Kidney epithelial cell (primary cell): ENCODE results near the gene ELF4. TPM values are rescaled to one million over a fixed set of nuclear protein-coding genes. Genes with fewer than 3 reads are reported as not detected.

Experiments used
- DNase-seq: peaks from one replicate; pipeline ENCODE4 v3.0.0-alpha.2; 2010; ENCODE audit warnings: low read depth
- H3K27me3 ChIP-seq: 2 replicates; pipeline ENCODE4 v1.6.0; 2011; ENCODE audit warnings: low read length; ENCODE audit not compliant: control insufficient read depth, insufficient read depth
- H3K36me3 ChIP-seq: 2 replicates; pipeline ENCODE4 v1.5.1; 2011; ENCODE audit warnings: low read length; ENCODE audit not compliant: control insufficient read depth, insufficient read depth
- H3K4me3 ChIP-seq: 2 replicates; pipeline ENCODE4 v1.5.1; 2011; ENCODE audit warnings: low read depth, mild to moderate bottlenecking, control low read depth, low read length
- total RNA-seq: library from RNA; depleted of rRNA; stranded (reverse); fragments of >200 nt; gene quantifications from 2 replicates; pipeline ENCODE4 v1.2.3, GENCODE V29; 2015
- TF ChIP-seq, protein P1 (sequence below): IDR thresholded peaks from 2 replicates; pipeline ENCODE4 v1.5.1; 2011; ENCODE audit warnings: mild to moderate bottlenecking, moderate library complexity, low read length, control low read depth, inconsistent platforms; ENCODE audit not compliant: insufficient read depth, poor library complexity, severe bottlenecking

The ELF4 gene
- total RNA-seq, 1 donor from 2014 or later, result 26.9 TPM

DNA sequence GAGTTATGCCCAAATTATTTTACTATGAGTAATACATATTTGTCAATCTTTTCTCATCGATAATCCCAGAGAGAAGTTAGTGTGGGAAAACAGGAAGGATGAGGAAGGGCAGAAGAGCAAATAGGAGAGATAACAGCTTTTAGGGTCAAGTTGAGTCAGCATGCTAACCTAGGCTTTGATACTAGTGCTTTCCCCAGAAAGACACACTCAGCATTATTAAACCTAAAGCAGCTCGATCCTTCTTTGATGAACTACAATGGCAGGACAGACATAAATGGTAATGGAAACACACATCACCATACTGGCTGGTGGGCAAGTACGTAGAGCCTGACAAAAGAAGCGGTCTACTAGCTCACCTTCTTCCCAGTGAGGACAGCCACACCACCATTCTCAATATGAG lies 34.8 kb upstream of the ELF4 start:
- Histone ChIP-seq H3K27me3 (no peaks in the 10 kb centered on the region), H3K36me3 (no peaks in the 10 kb centered on the region), H3K4me3 (no peak overlapping the region)
- no peak for DNase-seq
- TF ChIP-seq, protein P1, sequence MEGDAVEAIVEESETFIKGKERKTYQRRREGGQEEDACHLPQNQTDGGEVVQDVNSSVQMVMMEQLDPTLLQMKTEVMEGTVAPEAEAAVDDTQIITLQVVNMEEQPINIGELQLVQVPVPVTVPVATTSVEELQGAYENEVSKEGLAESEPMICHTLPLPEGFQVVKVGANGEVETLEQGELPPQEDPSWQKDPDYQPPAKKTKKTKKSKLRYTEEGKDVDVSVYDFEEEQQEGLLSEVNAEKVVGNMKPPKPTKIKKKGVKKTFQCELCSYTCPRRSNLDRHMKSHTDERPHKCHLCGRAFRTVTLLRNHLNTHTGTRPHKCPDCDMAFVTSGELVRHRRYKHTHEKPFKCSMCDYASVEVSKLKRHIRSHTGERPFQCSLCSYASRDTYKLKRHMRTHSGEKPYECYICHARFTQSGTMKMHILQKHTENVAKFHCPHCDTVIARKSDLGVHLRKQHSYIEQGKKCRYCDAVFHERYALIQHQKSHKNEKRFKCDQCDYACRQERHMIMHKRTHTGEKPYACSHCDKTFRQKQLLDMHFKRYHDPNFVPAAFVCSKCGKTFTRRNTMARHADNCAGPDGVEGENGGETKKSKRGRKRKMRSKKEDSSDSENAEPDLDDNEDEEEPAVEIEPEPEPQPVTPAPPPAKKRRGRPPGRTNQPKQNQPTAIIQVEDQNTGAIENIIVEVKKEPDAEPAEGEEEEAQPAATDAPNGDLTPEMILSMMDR, result no peak

DNA sequence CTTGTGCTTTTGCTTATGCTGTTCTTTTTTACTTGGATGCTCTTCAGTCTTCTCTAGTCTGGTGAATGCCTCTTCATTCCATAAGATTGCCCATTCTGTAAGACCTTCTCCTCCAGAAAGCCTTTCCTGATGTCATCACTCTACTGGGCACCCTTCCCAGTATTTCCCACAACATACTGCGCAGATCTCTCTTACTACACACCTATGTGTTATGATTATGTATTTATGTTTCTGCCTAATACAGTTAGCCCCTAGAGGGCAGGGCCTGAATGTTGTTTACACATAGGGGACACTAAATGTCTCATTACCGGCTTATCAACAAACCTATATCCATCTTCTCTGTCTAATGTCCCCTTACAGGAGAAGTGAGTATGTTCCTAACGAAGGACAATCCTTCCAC lies 34.2 kb upstream of the ELF4 start:
- TF ChIP-seq, protein P1, result no peak
- DNase-seq, result no peak
- H3K4me3 ChIP-seq, result no peak overlapping the region
- no peaks in the 10 kb centered on the region for H3K36me3 ChIP-seq
- no peaks in the 10 kb centered on the region for H3K27me3 ChIP-seq

DNA sequence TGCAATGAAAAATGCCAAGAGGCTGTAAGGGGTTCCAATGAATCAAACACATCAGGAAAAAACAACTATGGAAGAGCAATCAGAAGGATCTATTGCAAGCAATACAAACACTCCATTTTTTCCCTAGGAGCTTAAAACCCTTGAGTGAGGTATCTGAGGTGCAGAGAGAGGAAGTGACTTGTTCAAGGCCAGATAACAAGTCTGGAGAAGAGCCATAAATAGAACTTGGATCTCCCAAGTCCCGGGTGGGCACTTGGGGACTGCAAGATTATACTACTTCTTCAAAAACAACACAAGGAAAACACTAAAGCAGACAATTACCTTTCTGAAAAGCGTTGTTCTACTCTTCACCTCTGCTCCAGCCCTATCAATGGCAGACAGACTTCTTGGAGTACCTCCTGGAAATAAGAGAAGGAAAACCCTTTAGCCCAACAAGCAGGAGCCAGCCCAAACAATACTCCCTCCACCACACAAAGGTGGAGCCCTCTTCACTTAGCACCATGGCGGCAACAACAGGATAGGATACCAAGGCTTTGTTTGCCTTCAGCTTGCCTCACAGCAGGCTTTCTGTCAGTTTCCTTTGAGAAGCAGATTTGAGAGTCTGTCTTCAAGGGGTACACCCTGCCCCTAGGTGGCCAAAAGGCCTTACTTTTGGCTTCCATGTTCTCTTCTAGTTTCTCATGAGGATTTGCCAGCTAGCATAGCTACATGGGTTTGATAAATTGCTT lies 29.3 kb upstream of the ELF4 start:
- H3K36me3 ChIP-seq, result peaks cover 3% of the 10 kb centered on the region
- TF ChIP-seq, protein P1, result no peak
- H3K4me3 ChIP-seq, result no peak overlapping the region
- H3K27me3 ChIP-seq, result no peaks in the 10 kb centered on the region
- DNase-seq, result no peak

DNA sequence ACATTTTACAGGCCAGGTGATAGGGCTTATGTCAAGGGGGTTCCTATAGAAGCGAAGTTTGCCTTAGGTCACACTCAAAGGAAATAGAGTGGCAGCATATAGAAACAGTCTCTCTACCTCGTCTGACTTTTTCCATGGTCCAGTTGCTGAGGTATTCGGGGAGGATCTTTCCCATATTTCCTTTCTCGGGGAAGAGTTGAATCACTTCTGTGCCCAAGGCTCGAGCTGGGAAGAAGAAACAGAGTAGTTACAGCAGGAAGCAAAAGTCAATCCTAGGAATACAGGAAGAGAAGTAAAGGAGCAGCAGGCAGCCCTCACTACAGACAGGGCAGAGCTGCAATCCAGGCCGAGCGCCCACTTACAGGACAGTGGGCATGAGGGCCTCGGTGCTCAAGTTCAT lies 26.7 kb upstream of the ELF4 start:
- no peak for DNase-seq
- no peaks in the 10 kb centered on the region for H3K27me3 ChIP-seq
- TF ChIP-seq, protein P1, result no peak
- H3K36me3 ChIP-seq, result peaks cover 3% of the 10 kb centered on the region
- no peak overlapping the region for H3K4me3 ChIP-seq

DNA sequence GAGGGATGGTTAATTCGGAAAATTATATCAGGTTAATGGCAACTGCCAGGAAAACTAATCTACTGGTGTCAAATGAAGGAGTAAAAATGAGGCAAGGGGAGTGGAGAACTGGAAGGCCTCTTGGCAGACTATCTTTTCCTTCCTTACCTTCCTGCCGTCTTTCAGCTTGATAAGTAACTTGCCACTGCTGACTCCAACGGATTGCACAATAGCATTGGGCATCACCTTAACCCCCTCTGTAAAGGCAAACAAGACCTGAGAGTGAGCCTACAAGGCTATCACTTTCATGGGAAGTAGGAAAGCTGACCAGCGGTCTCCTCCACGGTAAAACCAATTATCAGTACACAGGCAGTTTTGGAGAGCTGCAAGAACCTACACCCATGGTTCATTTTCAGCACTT lies 26.2 kb upstream of the ELF4 start:
- no peak overlapping the region for H3K4me3 ChIP-seq
- TF ChIP-seq, protein P1, result no peak
- H3K36me3 ChIP-seq, result peaks cover 3% of the 10 kb centered on the region
- no peak for DNase-seq
- no peaks in the 10 kb centered on the region for H3K27me3 ChIP-seq

DNA sequence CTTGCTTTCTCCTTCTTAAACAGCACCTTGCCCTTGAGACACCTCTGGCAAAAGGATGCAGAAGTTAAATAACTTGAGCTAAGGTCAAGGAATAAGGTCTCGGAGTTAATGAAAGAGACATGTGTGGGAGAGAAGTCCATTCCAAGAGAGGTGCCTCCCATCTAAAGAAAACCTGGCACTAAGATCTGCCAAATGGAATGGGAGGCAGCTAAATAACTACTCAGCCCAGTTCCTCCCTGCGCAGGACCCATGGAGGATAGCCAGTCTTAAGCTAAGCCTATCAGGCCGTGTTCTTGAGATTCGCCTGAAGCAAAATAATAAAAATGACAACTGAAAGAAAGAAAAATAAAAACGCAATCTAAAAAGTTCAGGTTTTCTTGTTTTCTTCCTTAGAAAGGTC lies 20.7 kb upstream of the ELF4 start:
- H3K36me3 ChIP-seq, result peaks cover 5% of the 10 kb centered on the region

More for the DNA sequence above, 20.7 kb upstream of the ELF4 start:
- DNase-seq, result no peak
- Histone ChIP-seq H3K4me3 (no peak overlapping the region), H3K27me3 (no peaks in the 10 kb centered on the region)
- TF ChIP-seq, protein P1, result no peak
